ENCODE results near the gene MMADHC.
A peak's percentile ranks its signal among the peaks of the same experiment; 100 is the strongest.
"Not testable (repeated sequence)": the region's sequence is repeated elsewhere in the genome, so short reads cannot be mapped to it uniquely, and the experiment has no call there.

The MMADHC gene

DNA sequence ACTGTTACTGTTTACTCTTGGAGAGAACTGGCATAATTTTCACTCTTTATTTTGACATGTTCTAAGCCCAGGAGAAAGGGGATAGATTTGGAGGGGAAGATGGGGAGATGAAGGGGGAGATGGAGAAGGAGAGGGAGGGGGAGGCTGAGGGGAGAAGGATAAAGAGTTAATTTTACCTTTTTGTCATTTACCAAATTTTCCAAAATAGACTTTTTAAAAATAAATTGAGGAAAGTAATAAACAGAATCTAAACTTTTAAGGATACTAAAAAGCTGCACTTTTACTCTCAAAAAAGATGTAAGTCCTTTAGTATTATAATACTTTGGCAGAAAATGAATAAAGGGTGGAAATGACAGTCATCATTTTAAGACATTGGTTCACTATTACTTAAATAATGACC is 12.3 kb downstream of the MMADHC start:
- Histone ChIP-seq H3K27me3 (ENCODE audit: control insufficient read depth in 2 of 2, insufficient read depth in 2 of 2, low read length in 2 of 2) (no peaks in the 10 kb centered on the region), H3K4me3 (ENCODE audit: low read length in 2 of 2) (no peak overlapping the region), H3K4me1 (ENCODE audit: control insufficient read depth in 2 of 2, insufficient read depth in 2 of 2, low read length in 2 of 2) (peaks cover 12 to 17% of the 10 kb centered on the region in 2 donors), H3K36me3 (ENCODE audit: control insufficient read depth in 2 of 2, insufficient read depth in 2 of 2, low read length in 2 of 2) (peaks cover 45 to 51% of the 10 kb centered on the region in 2 donors), H3K9me3 (ENCODE audit: control insufficient read depth in 2 of 2, low read length in 2 of 2) (no peaks in the 10 kb centered on the region), H3K27ac (ENCODE audit: low read depth in 2 of 2, low read length in 2 of 2) (no peak overlapping the region), H3K9ac (ENCODE audit: low read depth in 1 of 2, low read length in 2 of 2) (no peak overlapping the region)

DNA sequence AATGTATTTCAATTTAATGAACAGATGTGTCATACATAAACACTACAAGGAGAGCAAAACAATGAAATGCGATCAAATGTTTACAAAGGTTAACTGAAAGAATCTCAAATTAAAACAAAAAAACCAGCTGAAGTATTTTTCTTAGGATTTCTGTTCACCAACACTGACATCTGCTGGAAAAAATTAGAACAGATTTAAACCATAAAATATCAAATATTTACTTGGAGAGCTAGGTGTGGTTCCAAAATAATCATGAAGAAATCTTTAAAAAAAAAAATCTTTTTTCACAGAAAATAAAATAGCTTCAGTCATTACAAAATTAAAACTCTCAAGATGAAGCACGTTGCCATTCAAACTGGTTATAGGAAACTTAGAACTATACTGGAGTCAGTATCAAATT is 13.8 kb downstream of the MMADHC start:
- no peaks in the 10 kb centered on the region for H3K9me3 ChIP-seq (ENCODE audit: control insufficient read depth in 2 of 2, low read length in 2 of 2)
- H3K36me3 ChIP-seq (ENCODE audit: control insufficient read depth in 2 of 2, insufficient read depth in 2 of 2, low read length in 2 of 2) = peaks cover 48 to 55% of the 10 kb centered on the region in 2 donors
- no peak overlapping the region for H3K27ac ChIP-seq (ENCODE audit: low read depth in 2 of 2, low read length in 2 of 2)

DNA sequence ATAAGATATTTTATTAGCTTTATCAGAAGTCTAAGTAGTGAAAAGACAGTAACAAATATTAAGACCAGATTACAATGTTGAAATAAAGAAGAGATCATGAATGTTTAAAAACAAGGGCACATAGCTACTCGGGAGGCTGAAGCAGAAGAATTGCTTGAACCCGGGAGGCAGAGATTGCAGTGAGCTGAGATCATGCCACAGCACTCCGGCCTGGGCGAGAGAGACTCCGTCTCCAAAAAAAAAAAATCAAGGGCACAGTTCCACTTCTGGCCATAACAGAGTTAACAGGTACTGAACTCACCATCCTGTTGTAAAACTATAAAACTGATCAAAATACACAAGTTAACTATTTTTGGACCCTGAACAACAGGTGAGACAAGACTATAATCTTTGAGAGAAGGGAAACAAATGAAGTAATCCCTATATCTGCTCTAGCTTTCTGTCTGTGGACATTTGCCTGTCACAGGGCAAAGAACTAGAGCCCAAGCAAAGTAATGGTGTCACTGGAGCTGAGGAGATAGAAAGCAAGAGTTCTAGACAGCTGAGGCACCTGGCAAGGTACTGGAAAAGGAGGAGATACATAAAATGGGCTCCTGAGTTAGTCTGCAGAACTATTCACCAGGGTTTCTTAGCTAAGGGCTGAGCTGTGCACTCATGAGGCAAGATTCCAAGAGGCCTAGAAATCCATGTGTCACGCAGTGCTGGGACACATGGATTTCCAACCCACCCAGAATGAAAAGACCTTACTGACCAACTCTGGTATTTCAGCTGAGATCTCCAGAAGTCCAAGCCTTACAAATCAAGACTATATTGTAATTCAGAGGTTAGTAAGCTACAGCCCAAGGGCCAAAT is 15.2 kb downstream of the MMADHC start:
- Histone ChIP-seq H3K9me3 (ENCODE audit: control insufficient read depth in 2 of 2, low read length in 2 of 2) (no peaks in the 10 kb centered on the region), H3K27me3 (ENCODE audit: control insufficient read depth in 2 of 2, insufficient read depth in 2 of 2, low read length in 2 of 2) (no peaks in the 10 kb centered on the region), H3K36me3 (ENCODE audit: control insufficient read depth in 2 of 2, insufficient read depth in 2 of 2, low read length in 2 of 2) (peaks cover 46 to 51% of the 10 kb centered on the region in 2 donors), H3K4me3 (ENCODE audit: low read length in 2 of 2) (no peak overlapping the region), H3K9ac (ENCODE audit: low read depth in 1 of 2, low read length in 2 of 2) (peak overlapping the region in 1 of 2 donors; percentile 58), H3K4me1 (ENCODE audit: control insufficient read depth in 2 of 2, insufficient read depth in 2 of 2, low read length in 2 of 2) (peaks cover 12 to 17% of the 10 kb centered on the region in 2 donors), H3K27ac (ENCODE audit: low read depth in 2 of 2, low read length in 2 of 2) (peak overlapping the region; percentile 78 to 79)

More for the DNA sequence above, 13.8 kb downstream of the MMADHC start:
- Histone ChIP-seq H3K27me3 (ENCODE audit: control insufficient read depth in 2 of 2, insufficient read depth in 2 of 2, low read length in 2 of 2) (no peaks in the 10 kb centered on the region), H3K9ac (ENCODE audit: low read depth in 1 of 2, low read length in 2 of 2) (no peak overlapping the region), H3K4me3 (ENCODE audit: low read length in 2 of 2) (no peak overlapping the region), H3K4me1 (ENCODE audit: control insufficient read depth in 2 of 2, insufficient read depth in 2 of 2, low read length in 2 of 2) (peaks cover 12 to 17% of the 10 kb centered on the region in 2 donors)

DNA sequence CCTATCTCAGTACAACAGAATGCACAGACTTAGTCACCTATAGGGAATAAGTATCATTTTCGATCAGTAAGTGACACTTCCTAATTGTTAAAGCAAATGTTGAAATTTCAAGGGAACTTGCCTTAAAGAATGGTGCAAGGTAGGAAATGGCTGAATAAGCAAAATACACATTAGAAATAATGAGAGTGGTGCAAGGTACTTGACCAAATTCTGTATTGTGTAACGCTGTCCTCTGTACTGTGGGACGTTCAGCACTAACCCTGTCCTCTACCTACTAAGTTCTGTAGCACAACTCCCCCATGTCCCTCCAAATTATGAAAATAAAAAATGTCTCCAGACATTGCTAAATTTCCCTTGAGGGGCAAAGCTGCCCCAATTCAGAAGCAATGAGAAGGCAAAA is 19.4 kb downstream of the MMADHC start:
- Histone ChIP-seq H3K4me3 (ENCODE audit: low read length in 2 of 2) (no peak overlapping the region), H3K9me3 (ENCODE audit: control insufficient read depth in 2 of 2, low read length in 2 of 2) (no peaks in the 10 kb centered on the region), H3K36me3 (ENCODE audit: control insufficient read depth in 2 of 2, insufficient read depth in 2 of 2, low read length in 2 of 2) (peaks cover 25 to 36% of the 10 kb centered on the region in 2 donors), H3K4me1 (ENCODE audit: control insufficient read depth in 2 of 2, insufficient read depth in 2 of 2, low read length in 2 of 2) (peaks cover 9 to 14% of the 10 kb centered on the region in 2 donors), H3K27ac (ENCODE audit: low read depth in 2 of 2, low read length in 2 of 2) (no peak overlapping the region), H3K9ac (ENCODE audit: low read depth in 1 of 2, low read length in 2 of 2) (no peak overlapping the region), H3K27me3 (ENCODE audit: control insufficient read depth in 2 of 2, insufficient read depth in 2 of 2, low read length in 2 of 2) (no peaks in the 10 kb centered on the region)

DNA sequence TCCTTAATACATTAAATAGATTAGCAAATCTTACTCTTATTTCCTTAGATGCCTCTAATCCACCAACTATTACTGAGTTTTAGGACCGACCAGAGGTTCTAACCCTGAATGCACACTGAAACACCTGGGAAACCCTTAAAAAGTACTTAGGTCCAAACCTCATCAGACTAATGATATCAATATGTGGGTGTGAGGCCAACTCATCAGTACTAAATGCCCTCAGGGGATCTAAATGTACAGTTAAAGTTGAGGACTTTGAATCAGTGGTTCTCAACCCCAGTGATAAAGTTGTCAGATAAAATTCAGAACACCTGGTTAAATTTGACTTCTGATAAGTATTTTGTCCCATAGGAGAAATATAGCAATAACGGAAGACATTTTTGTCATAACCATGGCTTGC is 20.9 kb downstream of the MMADHC start:
- H3K4me3 ChIP-seq (ENCODE audit: low read length in 2 of 2) = no peak overlapping the region
- H3K27ac ChIP-seq (ENCODE audit: low read depth in 2 of 2, low read length in 2 of 2) = no peak overlapping the region
- no peak overlapping the region for H3K9ac ChIP-seq (ENCODE audit: low read depth in 1 of 2, low read length in 2 of 2)
- H3K27me3 ChIP-seq (ENCODE audit: control insufficient read depth in 2 of 2, insufficient read depth in 2 of 2, low read length in 2 of 2) = no peaks in the 10 kb centered on the region
- H3K4me1 ChIP-seq (ENCODE audit: control insufficient read depth in 2 of 2, insufficient read depth in 2 of 2, low read length in 2 of 2) = peaks cover 0 to 12% of the 10 kb centered on the region in 2 donors
- peaks cover 25 to 30% of the 10 kb centered on the region in 2 donors for H3K36me3 ChIP-seq (ENCODE audit: control insufficient read depth in 2 of 2, insufficient read depth in 2 of 2, low read length in 2 of 2)
- no peaks in the 10 kb centered on the region for H3K9me3 ChIP-seq (ENCODE audit: control insufficient read depth in 2 of 2, low read length in 2 of 2)

DNA sequence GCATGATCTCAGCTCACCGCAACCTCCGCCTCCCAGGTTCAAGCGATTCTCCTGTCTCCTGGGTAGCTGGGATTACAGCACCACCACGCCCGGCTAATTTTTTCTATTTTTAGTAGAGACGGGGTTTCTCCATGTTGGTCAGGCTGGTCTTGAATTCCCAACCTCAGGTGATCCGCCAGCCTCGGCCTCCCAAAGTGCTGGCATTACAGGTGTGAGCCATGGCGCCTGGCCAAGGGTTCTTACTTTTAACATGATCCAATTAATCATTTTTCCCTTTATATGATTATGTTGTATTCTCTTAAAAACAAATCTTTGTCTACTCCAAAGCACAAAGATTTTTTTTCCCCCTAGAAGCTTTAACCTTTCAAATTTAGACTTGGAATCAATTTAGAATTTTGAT is 21.9 kb downstream of the MMADHC start:
- H3K9ac ChIP-seq (ENCODE audit: low read depth in 1 of 2, low read length in 2 of 2); H3K4me3 ChIP-seq (ENCODE audit: low read length in 2 of 2); H3K27me3 ChIP-seq (ENCODE audit: control insufficient read depth in 2 of 2, insufficient read depth in 2 of 2, low read length in 2 of 2); H3K9me3 ChIP-seq (ENCODE audit: control insufficient read depth in 2 of 2, low read length in 2 of 2); H3K27ac ChIP-seq (ENCODE audit: low read depth in 2 of 2, low read length in 2 of 2): not testable (repeated sequence)
- H3K4me1 ChIP-seq (ENCODE audit: control insufficient read depth in 2 of 2, insufficient read depth in 2 of 2, low read length in 2 of 2) = peaks cover 0 to 12% of the 10 kb centered on the region in 2 donors
- H3K36me3 ChIP-seq (ENCODE audit: control insufficient read depth in 2 of 2, insufficient read depth in 2 of 2, low read length in 2 of 2) = peaks cover 25 to 30% of the 10 kb centered on the region in 2 donors

DNA sequence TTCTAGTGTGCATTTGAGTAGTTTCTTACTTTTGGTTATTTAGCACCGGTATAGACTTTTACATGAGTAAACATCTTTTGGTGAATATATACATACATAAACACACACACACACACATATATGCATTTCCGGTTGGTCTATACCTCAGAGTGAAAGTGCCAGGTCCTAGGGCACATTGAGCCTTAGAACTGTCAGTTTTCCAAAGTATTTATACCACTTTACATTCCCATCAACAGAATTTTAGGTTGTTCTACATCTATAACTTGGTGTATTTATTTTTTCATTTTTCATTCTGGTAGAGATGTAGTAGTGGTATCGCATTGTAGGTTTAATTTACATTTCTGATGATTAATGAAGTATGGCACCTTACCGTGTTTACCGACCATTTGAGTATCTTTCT is 22.6 kb downstream of the MMADHC start:
- H3K4me3 ChIP-seq (ENCODE audit: low read length in 2 of 2) = no peak overlapping the region
- no peaks in the 10 kb centered on the region for H3K27me3 ChIP-seq (ENCODE audit: control insufficient read depth in 2 of 2, insufficient read depth in 2 of 2, low read length in 2 of 2)
- H3K27ac ChIP-seq (ENCODE audit: low read depth in 2 of 2, low read length in 2 of 2) = no peak overlapping the region
- H3K9me3 ChIP-seq (ENCODE audit: control insufficient read depth in 2 of 2, low read length in 2 of 2) = no peaks in the 10 kb centered on the region
- H3K4me1 ChIP-seq (ENCODE audit: control insufficient read depth in 2 of 2, insufficient read depth in 2 of 2, low read length in 2 of 2) = peaks cover 0 to 12% of the 10 kb centered on the region in 2 donors
- no peak overlapping the region for H3K9ac ChIP-seq (ENCODE audit: low read depth in 1 of 2, low read length in 2 of 2)
- H3K36me3 ChIP-seq (ENCODE audit: control insufficient read depth in 2 of 2, insufficient read depth in 2 of 2, low read length in 2 of 2) = peaks cover 23 to 26% of the 10 kb centered on the region in 2 donors

DNA sequence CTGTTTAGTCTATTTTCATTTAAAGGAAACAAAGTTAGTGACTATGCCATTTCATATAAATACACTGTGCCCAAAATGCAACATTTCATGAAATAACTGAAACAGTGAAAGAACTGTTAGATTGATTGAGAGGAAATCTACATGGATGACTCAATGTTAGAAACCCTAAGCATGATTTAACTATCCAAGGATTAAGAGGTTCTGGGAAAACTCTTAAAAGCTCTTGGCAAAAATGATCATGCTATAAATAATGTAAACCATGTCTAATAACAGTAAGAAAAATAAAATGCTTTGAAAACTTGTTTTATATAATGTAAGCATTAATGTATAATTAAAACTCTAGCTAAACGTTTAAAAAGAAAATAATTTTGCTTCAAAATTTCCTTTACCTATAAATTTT is 23.5 kb downstream of the MMADHC start:
- Histone ChIP-seq H3K4me3 (ENCODE audit: low read length in 2 of 2) (no peak overlapping the region), H3K36me3 (ENCODE audit: control insufficient read depth in 2 of 2, insufficient read depth in 2 of 2, low read length in 2 of 2) (peaks cover 15 to 19% of the 10 kb centered on the region in 2 donors), H3K9me3 (ENCODE audit: control insufficient read depth in 2 of 2, low read length in 2 of 2) (no peaks in the 10 kb centered on the region), H3K9ac (ENCODE audit: low read depth in 1 of 2, low read length in 2 of 2) (no peak overlapping the region), H3K4me1 (ENCODE audit: control insufficient read depth in 2 of 2, insufficient read depth in 2 of 2, low read length in 2 of 2) (peaks cover 0 to 12% of the 10 kb centered on the region in 2 donors), H3K27ac (ENCODE audit: low read depth in 2 of 2, low read length in 2 of 2) (no peak overlapping the region), H3K27me3 (ENCODE audit: control insufficient read depth in 2 of 2, insufficient read depth in 2 of 2, low read length in 2 of 2) (no peaks in the 10 kb centered on the region)

DNA sequence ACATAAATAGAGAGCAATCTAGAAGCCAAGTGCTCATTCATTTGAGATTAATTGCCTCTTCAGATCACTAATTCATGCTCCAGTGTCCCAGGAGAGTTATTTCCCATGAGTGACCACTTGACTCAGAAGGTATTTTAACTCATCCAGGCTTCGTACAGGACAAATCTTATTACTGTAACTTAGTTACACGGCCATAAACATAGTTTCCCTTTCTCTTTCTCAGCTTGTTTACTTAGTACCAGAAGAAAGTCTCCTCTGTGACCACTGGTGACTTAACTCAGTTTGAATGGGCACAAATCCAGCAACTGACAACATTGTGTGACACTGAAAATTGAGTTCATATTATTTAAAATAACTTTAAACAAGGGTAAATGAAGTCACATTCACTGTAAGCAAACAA is 25.3 kb downstream of the MMADHC start:
- Histone ChIP-seq H3K27ac (ENCODE audit: low read depth in 2 of 2, low read length in 2 of 2) (no peak overlapping the region), H3K4me1 (ENCODE audit: control insufficient read depth in 2 of 2, insufficient read depth in 2 of 2, low read length in 2 of 2) (peaks cover 0 to 12% of the 10 kb centered on the region in 2 donors), H3K9me3 (ENCODE audit: control insufficient read depth in 2 of 2, low read length in 2 of 2) (no peaks in the 10 kb centered on the region), H3K36me3 (ENCODE audit: control insufficient read depth in 2 of 2, insufficient read depth in 2 of 2, low read length in 2 of 2) (peaks cover 2 to 4% of the 10 kb centered on the region in 2 donors), H3K9ac (ENCODE audit: low read depth in 1 of 2, low read length in 2 of 2) (no peak overlapping the region), H3K27me3 (ENCODE audit: control insufficient read depth in 2 of 2, insufficient read depth in 2 of 2, low read length in 2 of 2) (no peaks in the 10 kb centered on the region), H3K4me3 (ENCODE audit: low read length in 2 of 2) (peak overlapping the region in 1 of 2 donors; percentile 48)

DNA sequence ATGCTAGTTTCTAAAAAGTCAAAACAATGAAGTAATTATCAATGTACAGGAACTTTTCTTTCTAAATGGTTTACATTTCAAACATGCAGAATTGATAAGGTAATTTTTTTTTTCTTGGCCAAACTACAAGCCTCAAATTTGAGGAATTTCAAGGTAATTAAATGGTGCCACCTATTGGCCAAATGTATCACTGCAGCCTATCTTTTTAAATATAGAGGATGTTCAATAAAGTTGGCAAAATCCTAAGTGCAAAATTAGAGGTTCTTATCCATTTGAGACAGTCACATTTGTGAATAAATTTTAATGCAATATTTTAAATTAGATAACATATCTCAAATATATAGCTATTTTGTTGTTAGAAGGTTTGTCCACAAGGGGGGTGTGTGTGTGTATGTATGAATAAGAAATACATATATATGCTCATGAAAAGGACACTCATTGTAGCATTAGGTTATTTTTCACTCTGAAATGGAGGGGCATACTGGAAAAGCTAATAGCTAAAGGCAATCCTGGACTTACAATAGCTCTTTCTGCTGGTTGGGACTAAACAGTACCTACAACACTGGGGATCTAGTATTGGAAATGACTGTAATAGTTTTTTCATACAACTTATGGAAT is 26.2 kb downstream of the MMADHC start:
- no peaks in the 10 kb centered on the region for H3K27me3 ChIP-seq (ENCODE audit: control insufficient read depth in 2 of 2, insufficient read depth in 2 of 2, low read length in 2 of 2)
- no peaks in the 10 kb centered on the region for H3K36me3 ChIP-seq (ENCODE audit: control insufficient read depth in 2 of 2, insufficient read depth in 2 of 2, low read length in 2 of 2)
- H3K27ac ChIP-seq (ENCODE audit: low read depth in 2 of 2, low read length in 2 of 2) = no peak overlapping the region
- H3K9ac ChIP-seq (ENCODE audit: low read depth in 1 of 2, low read length in 2 of 2) = no peak overlapping the region
- H3K4me3 ChIP-seq (ENCODE audit: low read length in 2 of 2) = no peak overlapping the region
- peaks cover 0 to 12% of the 10 kb centered on the region in 2 donors for H3K4me1 ChIP-seq (ENCODE audit: control insufficient read depth in 2 of 2, insufficient read depth in 2 of 2, low read length in 2 of 2)
- H3K9me3 ChIP-seq (ENCODE audit: control insufficient read depth in 2 of 2, low read length in 2 of 2) = no peaks in the 10 kb centered on the region
